ENCODE results near the gene EPDR1.

The EPDR1 gene

DNA sequence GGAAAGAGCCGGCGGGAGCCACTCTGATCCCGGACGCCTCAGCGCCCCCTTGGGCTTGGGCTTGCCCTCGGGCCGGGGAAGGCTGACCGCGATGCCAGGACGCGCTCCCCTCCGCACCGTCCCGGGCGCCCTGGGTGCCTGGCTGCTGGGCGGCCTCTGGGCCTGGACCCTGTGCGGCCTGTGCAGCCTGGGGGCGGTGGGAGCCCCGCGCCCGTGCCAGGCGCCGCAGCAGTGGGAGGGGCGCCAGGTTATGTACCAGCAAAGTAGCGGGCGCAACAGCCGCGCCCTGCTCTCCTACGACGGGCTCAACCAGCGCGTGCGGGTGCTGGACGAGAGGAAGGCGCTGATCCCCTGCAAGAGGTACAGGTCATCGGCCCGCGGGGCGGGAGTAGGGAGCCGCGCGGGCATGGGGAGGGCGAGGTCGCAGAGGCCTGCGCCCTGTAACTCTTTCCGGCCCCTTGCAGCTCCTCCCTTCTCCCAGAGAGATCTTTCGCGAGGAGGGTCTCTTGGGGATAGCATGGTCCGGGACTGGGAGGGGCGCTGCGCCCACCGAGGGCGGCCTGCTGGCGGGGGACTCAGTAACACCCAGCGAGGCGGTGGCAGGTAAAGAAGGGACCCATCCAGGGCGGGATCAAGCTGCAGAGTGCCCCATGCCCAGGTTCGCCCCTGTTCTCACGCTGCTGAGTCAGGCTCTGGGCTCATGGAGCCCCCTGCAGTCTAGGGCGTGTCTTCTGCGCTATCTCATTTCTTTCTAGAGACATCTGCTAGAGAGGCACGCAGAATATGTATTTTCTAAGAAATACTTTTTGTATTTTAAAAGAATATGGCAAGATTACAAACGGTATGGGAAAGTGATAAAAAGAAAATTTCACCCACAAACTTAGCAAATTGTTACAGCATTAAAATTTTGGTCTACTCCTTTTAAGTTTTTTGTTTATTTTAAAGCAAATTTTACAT is 687 bp downstream of the EPDR1 start:
- TF ChIP-seq GATA3 (IDR thresholded peaks at IDR 0.05; ENCODE audit: low read depth, low read length): no peak
- 0 out of 2 replicates have a peak, but pooled peaks have one; percentile 23 for TF ChIP-seq GATA2 (IDR thresholded peaks at IDR 0.05; ENCODE audit: low read depth, low read length)

DNA sequence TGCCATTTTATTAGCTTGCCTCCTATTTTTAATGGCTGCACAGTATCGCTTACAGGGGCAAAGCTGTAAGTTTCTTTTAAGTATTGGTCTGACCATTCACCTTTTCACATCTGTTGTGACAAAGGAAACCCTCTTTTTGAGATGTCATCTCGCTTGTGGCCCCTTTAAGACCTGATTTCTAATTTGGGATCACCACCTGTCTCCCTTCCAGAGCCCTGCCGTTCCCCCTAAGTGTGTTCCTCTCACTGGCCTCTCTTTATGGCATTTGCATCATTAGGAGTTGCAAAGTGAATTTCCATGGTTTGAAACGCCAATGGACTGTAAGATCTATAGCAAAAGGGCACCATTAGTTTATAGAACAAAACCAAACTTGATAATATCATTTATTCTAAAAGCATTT is 1.4 kb downstream of the EPDR1 start:
- TF ChIP-seq GATA2 (IDR thresholded peaks at IDR 0.05; ENCODE audit: low read depth, low read length): no peak
- no peak for TF ChIP-seq GATA3 (IDR thresholded peaks at IDR 0.05; ENCODE audit: low read depth, low read length)

DNA sequence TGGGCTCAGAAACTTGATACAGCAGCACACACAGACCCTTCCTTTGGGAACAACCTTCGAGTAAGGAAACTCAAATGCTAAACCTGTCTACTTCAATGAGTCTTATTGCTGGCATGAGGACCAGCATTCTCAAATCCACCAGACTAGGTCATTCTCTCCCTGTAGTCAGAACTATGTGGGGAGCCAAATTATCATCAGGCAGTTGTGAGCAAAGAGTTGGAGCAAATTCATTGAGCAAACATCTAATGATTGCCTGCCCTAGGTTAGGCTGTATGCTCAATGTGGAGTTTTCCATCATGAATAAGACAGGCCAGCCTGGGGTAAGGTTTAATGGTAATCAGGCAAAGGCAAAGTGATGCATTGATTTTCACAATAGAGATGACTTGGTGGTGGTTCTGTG is 3.6 kb downstream of the EPDR1 start:
- no peak for TF ChIP-seq GATA2 (IDR thresholded peaks at IDR 0.05; ENCODE audit: low read depth, low read length)
- no peak for TF ChIP-seq GATA3 (IDR thresholded peaks at IDR 0.05; ENCODE audit: low read depth, low read length)

DNA sequence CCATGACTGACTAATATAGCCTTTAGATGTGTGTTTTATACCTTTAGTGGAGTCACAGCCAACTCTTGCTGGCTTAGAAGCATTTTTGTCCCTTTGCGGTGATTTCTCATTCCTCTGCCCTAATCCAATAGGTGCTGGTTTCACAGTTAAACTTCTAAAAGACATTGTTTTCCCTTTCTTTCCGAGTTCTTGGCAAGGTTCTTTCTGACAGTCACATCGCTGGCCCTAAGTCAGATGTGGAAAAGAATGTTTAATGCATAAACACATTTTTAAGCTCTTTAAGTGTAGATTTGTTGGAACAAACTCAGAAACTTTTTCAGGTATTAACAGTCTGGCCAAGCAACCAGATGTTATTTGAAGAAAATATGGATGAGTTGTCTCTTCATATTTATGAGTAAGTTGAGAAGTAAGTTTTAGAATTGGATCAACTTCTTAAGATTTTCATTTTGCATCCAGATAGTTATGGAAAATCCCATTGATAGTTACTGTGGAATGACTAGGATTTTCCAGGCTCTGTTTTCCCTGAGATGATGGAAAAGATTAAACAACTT is 4.1 kb downstream of the EPDR1 start:
- no peak for TF ChIP-seq GATA2 (IDR thresholded peaks at IDR 0.05; ENCODE audit: low read depth, low read length)
- TF ChIP-seq GATA3 (IDR thresholded peaks at IDR 0.05; ENCODE audit: low read depth, low read length): no peak

- TF ChIP-seq GATA3 (IDR thresholded peaks at IDR 0.05; ENCODE audit: low read depth, low read length): no peak
- no peak for TF ChIP-seq GATA2 (IDR thresholded peaks at IDR 0.05; ENCODE audit: low read depth, low read length)
These were observed 5.2 kb downstream of the EPDR1 start for GRCh38 chr7:37925620-37926019.

DNA sequence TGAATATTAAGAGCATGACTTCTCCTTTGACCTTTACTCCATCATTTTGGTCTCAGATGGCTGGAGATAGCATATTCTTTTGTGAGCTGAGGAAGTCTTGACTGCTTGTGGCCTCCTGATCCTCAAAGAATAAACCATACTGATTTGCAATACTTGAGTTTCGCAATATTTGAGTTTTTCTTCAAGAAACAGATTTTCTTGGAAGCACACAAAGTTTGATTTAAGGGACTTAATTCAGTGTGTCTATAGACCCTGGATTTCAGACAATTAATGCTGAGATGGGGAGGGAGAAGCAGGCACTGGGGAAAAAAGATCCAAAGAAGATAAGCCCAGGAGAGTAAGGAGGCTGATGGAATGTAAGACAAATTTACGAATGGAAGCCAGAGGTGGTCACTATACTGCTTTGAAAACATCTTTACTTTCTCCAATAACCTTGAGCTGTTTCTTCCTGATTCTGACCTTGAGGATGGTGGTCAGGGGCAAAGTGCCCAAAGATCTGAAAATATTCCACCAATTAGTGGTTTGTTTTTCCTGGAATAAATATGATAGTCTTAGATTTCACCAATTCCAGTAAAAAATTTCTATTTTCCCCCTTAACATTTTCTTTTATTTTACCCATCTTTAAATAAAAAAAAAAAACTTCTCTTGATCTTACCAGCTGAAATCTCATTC is 7.5 kb downstream of the EPDR1 start:
- TF ChIP-seq GATA2 (IDR thresholded peaks at IDR 0.05; ENCODE audit: low read depth, low read length) (no peak; the same call in 1 of the 2 replicates), GATA3 (IDR thresholded peaks at IDR 0.05; ENCODE audit: low read depth, low read length) (no peak)

DNA sequence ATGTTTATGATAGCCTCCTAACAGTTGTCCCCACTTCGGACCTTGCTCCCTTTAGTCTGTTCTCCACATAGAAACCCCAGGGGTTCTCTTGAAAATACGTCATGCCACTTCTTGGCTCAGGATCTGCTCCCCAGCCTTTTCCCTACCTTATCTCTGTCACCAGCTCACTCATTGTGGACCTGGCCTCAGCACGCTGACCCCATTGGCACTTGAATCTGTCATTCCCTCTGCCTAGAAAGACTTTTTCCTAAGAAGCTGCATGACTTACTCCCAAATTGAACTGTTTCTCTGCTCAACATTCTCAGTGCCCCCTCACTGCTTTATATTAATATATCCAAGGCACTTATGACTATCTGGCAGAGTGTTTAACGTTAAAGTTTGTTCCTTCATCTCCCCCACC is 8.4 kb downstream of the EPDR1 start:
- no peak for TF ChIP-seq GATA2 (IDR thresholded peaks at IDR 0.05; ENCODE audit: low read depth, low read length)
- no peak for TF ChIP-seq GATA3 (IDR thresholded peaks at IDR 0.05; ENCODE audit: low read depth, low read length)

DNA sequence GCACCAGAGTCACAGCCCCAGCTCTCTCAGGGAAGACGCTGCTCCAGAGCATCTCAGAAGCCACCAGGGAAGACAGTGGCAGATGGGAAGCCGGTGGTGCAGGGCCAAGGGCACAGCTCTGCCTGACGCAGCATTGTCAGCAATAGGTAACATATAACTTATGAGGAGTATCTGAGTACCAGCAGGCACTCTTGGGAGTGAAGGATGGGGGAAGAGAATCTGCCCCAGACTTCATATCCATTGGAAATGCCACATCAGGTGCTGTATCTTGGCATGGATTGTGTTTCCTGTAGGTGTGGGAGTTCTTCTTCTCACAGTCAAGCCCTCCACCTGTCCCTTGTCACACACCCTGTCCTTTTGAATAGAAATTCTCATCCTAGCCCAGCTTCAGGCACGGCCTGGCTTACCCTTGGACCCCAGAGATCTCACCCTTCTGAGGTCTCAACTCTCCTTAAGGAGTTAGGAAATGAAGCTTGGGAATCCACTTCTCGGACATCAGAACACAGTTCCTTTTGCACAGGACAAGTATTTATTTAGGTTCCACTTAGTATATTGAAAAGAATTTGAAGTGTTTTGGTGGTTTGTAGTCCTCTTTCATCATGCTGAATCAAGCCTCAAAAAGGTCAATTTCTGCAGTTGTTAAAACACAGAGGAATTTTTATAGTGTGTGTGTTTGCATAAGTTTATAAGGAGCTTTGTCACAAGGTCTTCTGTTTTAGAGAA is 9.9 kb downstream of the EPDR1 start:
- TF ChIP-seq GATA3 (IDR thresholded peaks at IDR 0.05; ENCODE audit: low read depth, low read length) (no peak), GATA2 (IDR thresholded peaks at IDR 0.05; ENCODE audit: low read depth, low read length) (no peak)

- TF ChIP-seq GATA2 (IDR thresholded peaks at IDR 0.05; ENCODE audit: low read depth, low read length) (no peak), GATA3 (IDR thresholded peaks at IDR 0.05; ENCODE audit: low read depth, low read length) (no peak)
These were observed 12.1 kb downstream of the EPDR1 start for GRCh38 chr7:37932543-37932942.

DNA sequence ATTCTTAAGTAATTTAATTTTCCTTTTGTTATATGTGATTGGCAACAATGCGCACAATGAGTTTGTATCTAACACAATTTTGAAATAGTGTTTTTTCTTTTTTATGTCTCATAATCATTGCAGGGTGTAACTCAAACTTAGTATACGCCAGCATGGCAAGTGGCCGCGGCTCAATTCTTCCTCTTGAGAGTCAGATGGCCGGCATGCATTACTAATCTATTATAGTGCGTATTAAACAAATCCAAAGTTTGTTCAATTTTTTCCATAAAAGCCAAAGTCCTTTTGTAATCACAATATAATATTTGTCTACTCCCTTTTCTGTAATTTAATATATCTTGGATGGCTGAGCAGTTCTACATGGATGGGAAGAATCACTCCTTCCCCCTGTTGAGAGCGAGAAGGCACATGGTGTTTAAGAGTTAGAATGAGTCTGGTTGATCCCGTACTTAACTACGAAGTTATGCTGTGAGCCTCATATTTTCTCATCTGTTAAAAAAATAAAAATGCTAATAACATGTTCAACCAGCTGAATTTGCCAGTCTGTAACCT is 12.7 kb downstream of the EPDR1 start:
- TF ChIP-seq GATA3 (IDR thresholded peaks at IDR 0.05; ENCODE audit: low read depth, low read length) (no peak), GATA2 (IDR thresholded peaks at IDR 0.05; ENCODE audit: low read depth, low read length) (no peak)

DNA sequence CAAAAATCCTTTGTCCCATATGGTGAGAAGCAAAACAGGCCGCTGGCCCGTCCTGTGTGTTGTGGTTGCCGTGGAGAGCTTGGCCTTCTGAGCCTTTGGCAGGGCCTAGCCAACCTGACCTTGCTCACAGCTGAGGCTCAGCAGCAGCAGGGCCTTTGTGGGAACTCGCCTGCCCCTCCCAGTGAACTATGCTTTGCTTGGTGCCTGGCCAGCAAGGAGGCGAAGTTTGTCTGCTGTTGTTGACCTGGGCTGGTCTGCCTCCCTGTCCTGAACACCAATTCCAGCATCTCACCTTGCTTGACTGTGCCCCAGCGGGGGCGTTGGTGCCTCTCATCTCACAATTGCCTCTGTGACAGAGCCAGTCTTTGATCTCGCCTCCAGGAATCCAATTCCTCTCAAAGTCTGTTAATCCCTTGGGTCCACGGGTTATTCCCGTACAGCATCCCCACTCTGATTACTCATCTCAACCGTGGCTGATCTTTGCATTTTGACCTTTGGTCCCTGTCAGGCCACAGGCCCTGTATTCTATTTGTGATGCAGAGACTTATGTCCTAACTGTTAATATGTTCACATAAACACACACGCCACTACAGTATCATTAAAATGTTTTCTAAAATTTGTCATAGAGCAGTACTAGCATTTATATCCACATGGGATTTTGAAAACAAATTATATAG is 22.6 kb downstream of the EPDR1 start:
- TF ChIP-seq GATA2 (IDR thresholded peaks at IDR 0.05; ENCODE audit: low read depth, low read length): no peak
- no peak for TF ChIP-seq GATA3 (IDR thresholded peaks at IDR 0.05; ENCODE audit: low read depth, low read length)

- TF ChIP-seq GATA2 (IDR thresholded peaks at IDR 0.05; ENCODE audit: low read depth, low read length) (no peak), GATA3 (IDR thresholded peaks at IDR 0.05; ENCODE audit: low read depth, low read length) (no peak)
These were observed 23.7 kb downstream of the EPDR1 start for GRCh38 chr7:37943905-37944736.
